SW 1271 (cell line): ENCODE measurements around the gene IFT172.
A peak's percentile ranks its signal among the peaks of the same experiment; 100 is the strongest.

Experiments
- DNase-seq, 2 experiments: peaks; one replicate each; lab custom pipeline; 2025; lab: John Stamatoyannopoulos, UW

The IFT172 gene

DNA sequence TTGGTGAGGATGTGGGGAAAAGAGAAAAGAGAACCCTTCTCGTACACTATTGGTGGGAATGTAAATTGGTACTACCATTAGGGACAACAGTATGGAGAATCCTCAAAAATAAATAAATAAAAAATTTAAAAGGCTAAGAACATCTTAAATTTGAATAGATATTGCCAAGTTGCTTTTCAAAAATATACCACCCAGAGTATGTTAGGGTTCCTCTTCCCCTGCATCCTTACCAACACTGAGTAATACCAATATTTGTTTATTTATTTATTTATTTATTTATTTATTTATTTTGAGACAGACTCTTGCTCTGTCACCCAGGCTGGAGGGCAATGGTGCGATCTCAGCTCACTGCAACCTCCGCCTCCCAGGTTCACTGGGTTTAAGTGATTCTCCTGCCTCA lies 66.6 kb downstream of the IFT172 start:
- no peak for DNase-seq

DNA sequence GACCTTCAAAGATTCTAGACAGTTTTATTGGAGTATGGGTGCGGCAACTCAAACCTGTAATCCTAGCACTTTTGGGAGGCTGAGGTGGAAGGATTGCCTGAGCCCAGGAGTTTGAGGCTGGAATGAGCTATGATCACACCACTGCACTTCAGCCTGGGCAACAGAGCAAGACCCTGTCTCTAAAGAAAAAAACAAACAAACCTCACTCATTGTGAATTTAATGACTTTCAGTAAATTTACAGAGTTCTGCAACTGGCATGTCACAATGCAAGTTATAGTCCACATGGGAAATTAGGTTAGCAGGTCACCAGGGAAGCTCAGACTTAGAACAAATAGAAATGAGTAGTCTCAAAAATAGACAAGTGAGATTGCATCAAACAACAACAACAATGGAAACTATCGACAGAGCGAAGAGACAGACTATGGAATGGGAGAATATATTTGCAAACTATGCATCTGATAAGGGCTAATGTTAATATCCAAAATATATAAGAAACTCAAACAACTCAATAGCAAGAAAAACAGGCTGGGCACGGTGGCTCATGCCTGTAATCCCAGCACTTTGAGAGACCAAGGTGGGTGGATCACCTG lies 67.8 kb downstream of the IFT172 start:
- DNase-seq: no peak

DNA sequence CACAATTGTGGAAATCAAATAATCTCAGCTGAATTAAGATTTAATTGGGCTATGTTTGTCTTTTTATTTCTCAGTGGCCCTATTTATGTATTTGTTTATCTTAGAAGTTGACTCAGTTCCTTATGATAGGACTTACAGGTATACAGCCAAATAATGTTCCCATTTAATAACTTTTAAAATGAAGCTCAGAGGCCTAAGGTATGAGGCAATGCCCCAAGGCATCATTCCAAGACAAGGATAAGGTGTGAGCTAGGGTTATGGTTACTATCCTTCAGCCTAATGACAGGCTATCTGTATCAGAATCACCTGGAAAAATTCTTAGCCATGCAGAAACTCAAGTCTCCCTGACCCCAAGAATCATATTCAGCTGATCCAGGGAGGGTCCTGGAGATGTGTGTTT lies 68.5 kb downstream of the IFT172 start:
- DNase-seq: no peak

DNA sequence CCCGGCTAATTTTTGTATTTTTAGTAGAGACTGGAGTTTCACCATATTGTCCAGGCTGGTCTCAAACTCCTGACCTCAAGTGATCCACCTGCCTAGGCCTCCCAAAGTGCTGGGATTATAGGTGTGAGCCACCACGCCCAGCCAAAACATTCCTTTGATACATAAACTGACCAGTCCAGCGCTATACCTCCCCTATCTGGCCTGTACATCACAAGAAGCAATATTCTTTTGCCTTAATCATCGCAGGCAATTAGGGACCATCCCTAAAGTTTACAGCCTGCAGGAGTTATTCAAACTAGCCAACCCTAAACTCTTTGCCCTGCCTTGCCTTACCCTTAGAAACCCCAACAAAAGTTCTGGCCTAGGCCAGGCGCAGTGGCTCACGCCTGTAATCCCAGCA lies 73.4 kb downstream of the IFT172 start:
- DNase-seq: no peak

DNA sequence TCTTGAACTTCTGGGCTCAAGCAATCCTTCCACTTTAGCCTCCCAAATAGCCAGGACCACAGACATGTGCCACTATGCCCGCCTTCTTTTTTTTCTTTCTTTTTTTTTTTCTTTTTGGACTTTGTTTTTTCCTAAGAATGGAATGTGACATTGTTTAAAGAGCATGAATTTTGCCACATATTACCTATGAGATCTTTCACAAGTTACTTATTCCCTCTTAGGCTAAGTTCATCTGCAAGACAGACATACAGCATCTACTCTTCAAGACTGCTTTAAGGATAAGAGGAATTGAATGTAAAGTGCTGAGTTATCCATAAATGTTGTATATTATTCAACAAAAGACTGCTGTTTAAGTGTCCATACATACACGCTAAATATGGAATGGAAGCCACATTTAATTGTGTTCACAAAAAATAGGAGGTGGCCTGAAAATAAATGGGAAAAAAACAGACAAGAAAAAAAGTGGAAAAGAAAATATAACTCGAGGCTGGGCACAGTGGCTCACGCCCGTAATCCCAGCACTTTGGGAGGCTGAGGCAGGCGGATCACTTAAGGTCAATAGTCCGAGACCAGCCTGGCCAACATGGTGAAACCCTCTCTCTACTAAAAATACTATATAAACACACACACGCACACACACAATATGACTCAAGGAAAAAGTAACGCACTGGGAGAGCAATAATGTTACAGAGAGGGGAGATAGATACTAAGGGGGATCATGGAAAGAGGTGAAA lies 77.0 kb downstream of the IFT172 start:
- no peak for DNase-seq

DNA sequence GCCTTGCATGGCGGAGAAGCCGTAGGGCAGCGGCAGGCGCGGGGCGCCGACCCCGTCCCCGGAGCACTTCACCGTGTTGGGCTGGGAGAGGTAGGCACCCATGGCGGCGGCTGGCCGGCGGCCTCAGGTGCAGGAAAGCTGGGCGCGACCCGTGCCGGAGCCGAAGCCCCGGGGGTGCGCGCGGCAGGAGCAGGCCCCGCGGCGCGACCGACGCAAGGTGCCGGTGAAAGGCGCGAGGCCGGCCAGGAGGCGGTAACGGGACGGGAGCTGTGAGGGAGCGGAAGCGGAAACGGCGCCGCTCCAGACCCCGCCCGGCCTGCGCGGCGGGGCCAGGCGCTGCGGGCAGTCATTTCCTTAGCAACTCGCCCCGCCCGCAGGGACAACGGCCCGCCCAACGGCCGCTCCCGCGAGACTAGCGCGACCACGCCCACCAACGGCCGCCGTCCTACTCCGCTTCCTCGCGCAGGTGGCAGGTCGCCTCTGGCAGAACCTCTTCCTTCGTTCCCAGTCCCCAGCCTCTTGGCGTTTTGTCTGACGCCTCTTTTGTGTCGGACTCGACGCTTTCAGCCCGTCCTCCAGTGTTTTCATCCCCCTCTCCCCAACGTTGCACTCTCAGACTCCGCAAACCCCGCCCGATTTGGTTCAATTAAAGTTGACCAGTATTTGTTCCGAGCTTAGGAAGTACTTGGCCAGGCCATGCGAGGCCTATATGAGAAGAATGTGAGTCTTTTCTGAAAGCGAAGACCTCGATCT lies 80.0 kb downstream of the IFT172 start, which contains the start of gene PPM1G:
Gene PPM1G, minus strand, starts transcription at position 271 of the 753 bp plus-strand sequence. Its CDS starts 169 bp downstream, at position 102.
- DNase-seq: peak; percentile 88 to 96

DNA sequence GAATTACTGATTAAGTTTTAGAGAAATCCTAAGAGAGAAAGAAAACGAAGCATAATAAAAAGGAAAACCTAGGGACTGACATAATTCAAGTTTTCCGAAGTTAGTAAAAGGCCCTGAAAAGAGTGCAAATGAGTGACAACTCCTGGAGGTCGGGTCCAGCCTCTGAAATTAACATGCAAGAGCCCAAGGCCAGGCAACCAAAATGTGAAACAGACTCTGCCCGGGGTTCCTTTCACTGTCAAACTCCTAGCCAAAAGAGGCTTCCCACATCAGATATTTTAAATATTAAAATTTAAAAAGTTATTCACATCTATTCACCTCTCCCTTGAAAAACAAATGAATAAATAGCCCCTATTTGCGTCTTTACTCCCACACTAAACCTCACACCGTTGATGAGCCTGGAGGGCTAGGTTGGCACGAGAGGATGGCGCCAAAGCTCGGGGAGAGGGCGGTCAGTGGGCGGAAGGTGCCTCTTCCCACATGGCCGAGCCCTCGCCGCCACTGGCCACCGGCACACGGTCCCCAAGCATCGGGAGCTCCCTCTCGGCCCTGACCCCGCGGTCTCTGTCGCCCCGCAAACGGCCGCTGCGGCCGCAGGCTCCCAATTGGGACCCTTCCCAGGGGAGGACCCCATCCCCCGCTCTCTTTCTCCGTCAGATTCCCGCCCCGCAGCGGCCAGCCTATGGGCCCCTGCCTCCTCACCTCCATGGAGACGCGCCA lies 80.8 kb downstream of the IFT172 start:
- DNase-seq: peak in 1 of 2 experiments; percentile 69

DNA sequence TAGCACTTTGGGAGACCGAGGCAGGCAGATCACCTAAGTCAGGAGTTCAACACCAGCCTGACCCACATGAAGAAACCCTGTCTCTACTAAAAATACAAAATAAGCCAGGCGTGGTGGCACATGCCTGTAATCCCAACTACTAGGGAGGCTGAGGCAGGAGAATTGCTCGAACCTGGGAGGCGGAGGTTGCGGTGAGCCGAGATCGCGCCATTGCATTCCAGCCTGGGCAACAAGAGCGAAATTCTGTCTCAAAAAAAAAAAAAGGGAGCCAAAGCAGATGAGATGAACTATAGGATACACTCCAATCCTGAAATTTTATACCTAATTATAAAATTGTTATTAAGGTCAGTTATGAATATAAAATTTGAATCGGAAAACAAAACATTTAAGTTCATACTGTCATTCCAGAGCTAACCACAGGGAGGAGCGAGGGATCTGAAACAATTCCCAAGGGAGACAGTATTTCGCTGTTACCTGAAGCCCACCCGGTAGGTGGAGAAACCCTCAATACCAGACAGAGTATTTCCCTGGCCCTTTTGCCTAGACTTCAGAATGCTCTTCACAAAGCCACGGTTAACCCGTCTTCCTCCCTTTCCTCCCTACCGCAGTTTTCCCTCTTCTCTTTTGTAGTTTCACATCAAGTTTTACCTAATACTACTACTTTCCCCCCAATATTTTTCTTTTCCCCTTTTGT lies 81.6 kb downstream of the IFT172 start:
- peak; percentile 18 to 78 for DNase-seq

DNA sequence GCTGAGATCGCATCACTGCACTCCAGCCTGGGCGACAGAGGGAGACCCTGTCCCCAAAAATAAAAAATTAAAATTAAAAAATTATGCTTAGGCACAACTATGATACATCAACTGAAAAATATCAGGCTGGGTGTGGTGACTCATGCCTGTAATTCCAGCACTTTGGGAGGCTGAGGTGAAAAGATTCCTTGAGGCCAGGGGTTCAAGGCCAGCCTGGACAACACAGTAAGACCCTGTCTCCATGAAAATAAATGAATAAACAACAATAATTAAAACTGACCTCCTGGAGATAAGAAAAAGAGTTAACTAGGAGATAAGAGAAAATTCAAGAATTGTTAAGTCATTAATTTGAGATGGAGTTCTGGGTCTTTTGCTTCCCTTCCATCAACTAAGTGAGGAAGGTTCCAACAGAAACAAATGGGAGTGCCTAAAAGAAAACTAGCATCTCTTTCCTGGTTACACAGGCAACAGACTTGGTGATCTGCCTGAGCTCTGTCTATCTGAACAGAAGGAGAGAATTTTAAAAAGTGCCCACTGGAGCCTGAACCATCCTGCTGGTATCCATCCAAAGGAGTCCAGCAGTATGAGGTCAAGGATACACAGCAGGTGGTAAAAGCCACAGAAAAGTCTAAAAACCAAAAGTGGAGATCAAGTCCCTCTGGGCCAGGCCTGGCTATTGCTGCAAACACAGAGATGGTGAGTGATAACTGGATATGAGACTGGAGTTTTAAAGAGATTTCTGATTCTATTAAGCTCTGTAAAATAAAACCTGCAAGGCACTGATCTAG lies 89.0 kb downstream of the IFT172 start:
- DNase-seq: no peak

DNA sequence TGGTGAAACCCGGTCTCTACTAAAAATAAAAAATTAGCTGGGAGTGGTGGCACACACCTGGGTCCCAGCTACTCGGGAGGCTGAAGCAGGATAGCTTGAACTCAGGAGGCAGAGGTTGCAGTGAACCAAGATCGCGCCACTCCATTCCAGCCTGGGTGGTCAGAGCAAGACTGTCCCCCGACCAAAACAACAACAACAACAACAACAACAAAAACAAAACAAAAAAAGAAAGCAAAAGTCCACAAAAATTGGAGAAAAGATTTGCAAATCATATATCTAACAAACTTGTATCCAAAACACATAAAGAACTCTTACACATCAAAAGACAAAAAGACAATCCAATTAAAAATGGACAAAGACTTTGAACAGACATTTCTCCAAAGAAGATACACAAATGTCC lies 90.6 kb downstream of the IFT172 start:
- no peak for DNase-seq
